Measurements from ENCODE around the gene MAPK8. TPM values are rescaled to one million over a fixed set of nuclear protein-coding genes. Genes with fewer than 3 reads are reported as not detected.

Gene MAPK8
- total and polyA plus RNA-seq, 9 of the 15 experiments (the other 6 are each of a cell fraction or from before 2014, with no cell fraction given): 6.4 to 159 (median 71.0) TPM

DNA sequence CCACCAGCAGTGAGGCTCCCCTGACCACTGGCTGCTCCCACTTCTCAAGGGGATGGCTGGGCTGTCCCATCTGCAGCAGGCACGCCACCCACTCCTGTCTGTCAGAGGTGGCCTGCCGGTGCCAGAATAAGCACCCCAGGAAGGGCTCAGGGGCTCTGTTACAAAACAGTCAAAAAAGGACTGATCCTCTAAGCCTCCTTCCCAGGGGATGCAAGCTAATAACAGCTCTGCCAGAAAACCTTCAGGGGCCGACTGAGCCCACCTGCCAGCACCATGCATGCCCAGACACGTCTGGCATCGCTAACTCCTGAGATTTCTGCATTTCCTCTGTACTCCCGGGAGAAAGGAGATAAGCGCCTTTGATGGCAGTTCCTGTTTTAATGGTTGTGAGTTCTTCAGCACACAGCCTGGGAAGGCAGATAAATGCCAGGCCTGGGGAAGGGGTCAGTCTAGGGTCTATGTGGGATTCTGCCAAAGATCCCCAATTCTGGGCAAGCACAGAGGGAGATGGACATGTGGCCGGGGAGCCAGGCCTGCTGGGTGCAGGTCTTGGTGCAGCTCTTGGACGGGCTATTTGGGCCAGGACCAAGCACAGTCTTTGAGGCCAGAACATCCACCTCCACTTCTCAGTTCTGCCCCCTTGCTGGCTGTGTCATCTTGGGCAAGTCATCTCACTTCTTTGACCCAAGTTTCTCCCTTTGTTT lies 170.0 kb downstream of the MAPK8 start (continued):
- TF ChIP-seq POLR2G (IDR thresholded peaks at IDR 0.05; ENCODE audit: low read depth, low read length) (peak; percentile 39; the same call in 1 of the 2 replicates), ZNF217 (CRISPR knock-in tag; IDR thresholded peaks at IDR 0.05) (no peak), SAFB2 (IDR thresholded peaks at IDR 0.05; ENCODE audit: borderline replicate concordance, low read depth, low read length, severe bottlenecking) (no peak), CBFA2T3 (IDR thresholded peaks at IDR 0.05) (peak; percentile 84), KLF13 (tag; IDR thresholded peaks at IDR 0.05; ENCODE audit: borderline replicate concordance, low read depth) (peak; percentile 16; the same call in 1 of the 2 replicates), HCFC1 (IDR thresholded peaks at IDR 0.05; ENCODE audit: low read depth, low read length) (no peak), KLF16 (IDR thresholded peaks at IDR 0.05) (peak; percentile 39; the same call in 1 of the 2 replicates), SMAD3 (CRISPR knock-in tag; conservative IDR thresholded peaks at IDR 0.05) (no peak), RNF2 (IDR thresholded peaks at IDR 0.05) (peak; percentile 53; the same call in 1 of the 2 replicates), TGIF2 (CRISPR knock-in tag; IDR thresholded peaks at IDR 0.05) (no peak), IFI16 (CRISPR knock-in tag; IDR thresholded peaks at IDR 0.05) (no peak), JUN (IDR thresholded peaks at IDR 0.05; ENCODE audit: borderline replicate concordance, low read depth, low read length) (no peak), JUN (CRISPR knock-in tag; IDR thresholded peaks at IDR 0.05; ENCODE audit: borderline replicate concordance) (no peak), NR2C1 (IDR thresholded peaks at IDR 0.05) (no peak), NR2C1 (tag; IDR thresholded peaks at IDR 0.05) (peak; percentile 39; the same call in 1 of the 2 replicates), NEUROD1 (IDR thresholded peaks at IDR 0.05; ENCODE audit: borderline replicate concordance, low read depth, low read length, partially characterized antibody) (no peak), TAF1 (IDR thresholded peaks at IDR 0.05; ENCODE audit: control insufficient read depth, extremely low read depth, insufficient read depth, low read length, severe bottlenecking) (no peak)
- TF ChIP-seq, protein P1, sequence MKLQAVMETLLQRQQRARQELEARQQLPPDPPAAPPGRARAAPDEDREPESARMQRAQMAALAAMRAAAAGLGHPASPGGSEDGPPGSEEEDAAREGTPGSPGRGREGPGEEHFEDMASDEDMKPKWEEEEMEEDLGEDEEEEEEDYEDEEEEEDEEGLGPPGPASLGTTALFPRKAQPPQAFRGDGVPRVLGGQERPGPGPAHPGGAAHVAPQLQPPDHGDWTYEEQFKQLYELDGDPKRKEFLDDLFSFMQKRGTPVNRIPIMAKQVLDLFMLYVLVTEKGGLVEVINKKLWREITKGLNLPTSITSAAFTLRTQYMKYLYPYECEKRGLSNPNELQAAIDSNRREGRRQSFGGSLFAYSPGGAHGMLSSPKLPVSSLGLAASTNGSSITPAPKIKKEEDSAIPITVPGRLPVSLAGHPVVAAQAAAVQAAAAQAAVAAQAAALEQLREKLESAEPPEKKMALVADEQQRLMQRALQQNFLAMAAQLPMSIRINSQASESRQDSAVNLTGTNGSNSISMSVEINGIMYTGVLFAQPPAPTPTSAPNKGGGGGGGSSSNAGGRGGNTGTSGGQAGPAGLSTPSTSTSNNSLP (IDR thresholded peaks at IDR 0.05; ENCODE audit: borderline replicate concordance, low read depth, low read length): no peak

Data from K562 (cell line).